SIG-M5 (cell line): Measurements from ENCODE around the gene NPY4R.
"Not testable (repeated sequence)": the region's sequence is repeated elsewhere in the genome, so short reads cannot be mapped to it uniquely, and the experiment has no call there.

ENCODE experiments used
- DNase-seq: peaks from one replicate; lab custom pipeline; 2025; lab: John Stamatoyannopoulos, UW

NPY4R gene

GRCh38 chr10:46465765-46466164 is at the start of gene NPY4R:
NPY4R (minus strand) TSS chr10:46465958; CDS start chr10:46462635, 3,323 bp downstream.
- DNase-seq: not testable (repeated sequence)

- no peak for DNase-seq
Measured at GRCh38 chr10:46515366-46515765, 49.6 kb upstream of the NPY4R start.

- DNase-seq: no peak
Measured at GRCh38 chr10:46514899-46515298, 49.1 kb upstream of the NPY4R start.

GRCh38 chr10:46514431-46514861 is 48.7 kb upstream of the NPY4R start:
- DNase-seq: no peak

- DNase-seq: not testable (repeated sequence)
Measured at GRCh38 chr10:46513333-46513732, 47.6 kb upstream of the NPY4R start.

GRCh38 chr10:46512725-46513124 is 47.0 kb upstream of the NPY4R start:
- not testable (repeated sequence) for DNase-seq

GRCh38 chr10:46512002-46512401 is 46.2 kb upstream of the NPY4R start:
- not testable (repeated sequence) for DNase-seq

- DNase-seq: not testable (repeated sequence)
Measured at GRCh38 chr10:46499990-46500389, 34.2 kb upstream of the NPY4R start.

GRCh38 chr10:46498985-46499703 is 33.4 kb upstream of the NPY4R start:
- not testable (repeated sequence) for DNase-seq

- not testable (repeated sequence) for DNase-seq
Measured at GRCh38 chr10:46497878-46498277, 32.1 kb upstream of the NPY4R start.

- not testable (repeated sequence) for DNase-seq
Measured at GRCh38 chr10:46497401-46497800, 31.6 kb upstream of the NPY4R start.

- not testable (repeated sequence) for DNase-seq
Measured at GRCh38 chr10:46491364-46492114, 25.8 kb upstream of the NPY4R start.

- DNase-seq: not testable (repeated sequence)
Measured at GRCh38 chr10:46490285-46490684, 24.5 kb upstream of the NPY4R start.

GRCh38 chr10:46486459-46486858 is 20.7 kb upstream of the NPY4R start:
- DNase-seq: not testable (repeated sequence)

- DNase-seq: not testable (repeated sequence)
Measured at GRCh38 chr10:46474746-46475320, 9.1 kb upstream of the NPY4R start.

GRCh38 chr10:46473758-46474157 is 8.0 kb upstream of the NPY4R start:
- DNase-seq: not testable (repeated sequence)

GRCh38 chr10:46470134-46470533 is 4.4 kb upstream of the NPY4R start:
- not testable (repeated sequence) for DNase-seq

GRCh38 chr10:46468119-46468809 is 2.5 kb upstream of the NPY4R start:
- DNase-seq: not testable (repeated sequence)

- DNase-seq: not testable (repeated sequence)
Measured at GRCh38 chr10:46463608-46464007, 2.1 kb downstream of the NPY4R start.

- DNase-seq: not testable (repeated sequence)
Measured at GRCh38 chr10:46462276-46462675, 3.5 kb downstream of the NPY4R start.

- DNase-seq: not testable (repeated sequence)
Measured at GRCh38 chr10:46459579-46459978, 6.2 kb downstream of the NPY4R start.

GRCh38 chr10:46457071-46457470 is 8.7 kb downstream of the NPY4R start:
- DNase-seq: not testable (repeated sequence)
